ENCODE data around the gene NINJ2. TPM values are rescaled to one million over a fixed set of nuclear protein-coding genes. Genes with fewer than 3 reads are reported as not detected.

Gene NINJ2
- total RNA-seq, 1 experiment from 2014 or later, result 0.24 TPM

- Histone ChIP-seq H2BK12ac (ENCODE audit: insufficient read length, low read depth, low read length) (no peak overlapping the region), H2BK15ac (ENCODE audit: low read depth, low read length) (no peak overlapping the region), H4K91ac (ENCODE audit: insufficient read length, low read depth, low read length) (no peak overlapping the region), H3K14ac (ENCODE audit: insufficient read depth, low read length) (no peak overlapping the region), H3K4me1 (ENCODE audit: insufficient read depth, low read length) (no peaks in the 10 kb centered on the region; the same call in 1 of the 2 replicates), H2AK5ac (ENCODE audit: insufficient read length, low read length) (no peak overlapping the region), H3K79me2 (ENCODE audit: insufficient read depth, low read length) (no peaks in the 10 kb centered on the region), H3K27me3 (ENCODE audit: insufficient read depth, low read length) (no peaks in the 10 kb centered on the region), H4K20me1 (ENCODE audit: control insufficient read depth, insufficient read depth, insufficient read length) (no peaks in the 10 kb centered on the region), H3K23ac (ENCODE audit: insufficient read length, low read depth, low read length) (no peak overlapping the region), H3T11ph (ENCODE audit: low read length) (no peak overlapping the region), H3K23me2 (ENCODE audit: insufficient read length, low read depth, low read length, poor library complexity, severe bottlenecking) (peaks cover 11% of the 10 kb centered on the region), H3K9me3 (ENCODE audit: control insufficient read depth, low read depth, low read length) (no peaks in the 10 kb centered on the region), H2AFZ (ENCODE audit: low read length) (no peak overlapping the region), H3K27ac (ENCODE audit: insufficient read length, low read depth, low read length) (no peak overlapping the region), H3K56ac (ENCODE audit: insufficient read length, low read depth, low read length) (no peak overlapping the region), H4K8ac (replicated peaks; ENCODE audit: insufficient read length, low read depth, low read length) (no peak overlapping the region), H2BK5ac (ENCODE audit: insufficient read length, low read length) (no peak overlapping the region), H2BK120ac (ENCODE audit: low read depth, low read length, poor library complexity, severe bottlenecking) (no peak overlapping the region), H2BK20ac (ENCODE audit: low read depth, low read length, poor library complexity, severe bottlenecking) (no peak overlapping the region), H3K18ac (ENCODE audit: insufficient read length, low read depth, low read length) (no peak overlapping the region), H4K5ac (ENCODE audit: insufficient read length, low read depth, low read length) (no peak overlapping the region), H3K4me2 (ENCODE audit: insufficient read depth, insufficient read length, low read length) (no peak overlapping the region), H3K9ac (ENCODE audit: extremely low read depth, insufficient read length, low read length) (no peak overlapping the region), H3K79me1 (ENCODE audit: insufficient read depth, low read depth, low read length, poor library complexity, severe bottlenecking) (no peaks in the 10 kb centered on the region), H3K4ac (ENCODE audit: low read depth, low read length) (no peak overlapping the region)
- Mint-ChIP-seq H3K4me1 (peaks cover 18 to 20% of the 10 kb centered on the region in 2 experiments), H3K27ac (peak overlapping the region in 1 of 3 experiments; percentile 39; a peak in 2 of 7 replicates), H3K36me3 (ENCODE audit: insufficient read depth in 1 of 3, low read depth in 3 of 3) (peaks cover 0 to 2% (median 0%) of the 10 kb centered on the region in 3 experiments; a peak in 3 of 7 replicates), H3K9me3 (peaks cover 2 to 6% of the 10 kb centered on the region in 2 experiments; a peak in 2 of 5 replicates), H3K4me3 (no peak overlapping the region; a peak in 1 of 5 replicates), H3K27me3 (ENCODE audit: low read depth) (peaks cover 21% of the 10 kb centered on the region)
- no CpG with 5 or more reads among the region's 19 CpGs for WGBS (ENCODE audit: extremely low coverage, insufficient read length, low lambda C conversion rate)
- TF ChIP-seq, protein P1, sequence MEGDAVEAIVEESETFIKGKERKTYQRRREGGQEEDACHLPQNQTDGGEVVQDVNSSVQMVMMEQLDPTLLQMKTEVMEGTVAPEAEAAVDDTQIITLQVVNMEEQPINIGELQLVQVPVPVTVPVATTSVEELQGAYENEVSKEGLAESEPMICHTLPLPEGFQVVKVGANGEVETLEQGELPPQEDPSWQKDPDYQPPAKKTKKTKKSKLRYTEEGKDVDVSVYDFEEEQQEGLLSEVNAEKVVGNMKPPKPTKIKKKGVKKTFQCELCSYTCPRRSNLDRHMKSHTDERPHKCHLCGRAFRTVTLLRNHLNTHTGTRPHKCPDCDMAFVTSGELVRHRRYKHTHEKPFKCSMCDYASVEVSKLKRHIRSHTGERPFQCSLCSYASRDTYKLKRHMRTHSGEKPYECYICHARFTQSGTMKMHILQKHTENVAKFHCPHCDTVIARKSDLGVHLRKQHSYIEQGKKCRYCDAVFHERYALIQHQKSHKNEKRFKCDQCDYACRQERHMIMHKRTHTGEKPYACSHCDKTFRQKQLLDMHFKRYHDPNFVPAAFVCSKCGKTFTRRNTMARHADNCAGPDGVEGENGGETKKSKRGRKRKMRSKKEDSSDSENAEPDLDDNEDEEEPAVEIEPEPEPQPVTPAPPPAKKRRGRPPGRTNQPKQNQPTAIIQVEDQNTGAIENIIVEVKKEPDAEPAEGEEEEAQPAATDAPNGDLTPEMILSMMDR (conservative IDR thresholded peaks at IDR 0.05), result no peak
- no peak for DNase-seq
Measured at GRCh38 chr12:571795-572531, 91.3 kb downstream of the NINJ2 start.

Data from H9 (cell line).